ENCODE measurements around the gene PPP6R2. TPM values are rescaled to one million over a fixed set of nuclear protein-coding genes. Genes with fewer than 3 reads are reported as not detected.
"Not testable (repeated sequence)": the region's sequence is repeated elsewhere in the genome, so short reads cannot be mapped to it uniquely, and the experiment has no call there.

Gene PPP6R2
- total and polyA plus RNA-seq, 2 of the 8 experiments (the other 6 are each of a cell fraction or from before 2014, with no cell fraction given) = 25.0 to 32.2 TPM

DNA sequence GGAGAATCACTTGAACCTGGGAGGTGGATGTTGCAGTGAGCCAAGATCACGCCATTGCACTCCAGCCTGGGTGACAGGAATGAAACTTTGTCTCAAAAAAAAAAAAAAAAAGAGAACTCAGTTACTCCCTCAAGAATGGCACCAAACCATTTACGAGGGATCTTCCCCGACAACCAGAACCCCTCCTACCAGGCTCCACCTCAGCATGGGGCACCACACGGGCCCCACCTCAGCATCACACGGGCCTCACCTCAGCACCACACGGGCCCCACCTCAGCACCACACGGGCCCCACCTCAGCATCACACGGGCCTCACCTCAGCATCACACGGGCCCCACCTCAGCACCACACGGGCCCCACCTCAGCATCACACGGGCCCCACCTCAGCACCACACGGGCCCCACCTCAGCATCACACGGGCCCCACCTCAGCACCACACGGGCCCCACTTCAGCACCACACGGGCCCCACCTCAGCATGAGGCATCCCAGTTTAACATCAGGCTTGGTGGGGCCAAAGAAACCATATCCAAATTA lies 38.0 kb downstream of the PPP6R2 start:
- H4K5ac ChIP-seq (ENCODE audit: insufficient read length, low read depth, low read length); H3K9ac ChIP-seq (replicated peaks in 1 of 4; ENCODE audit: extremely low read depth in 1 of 4, low read depth in 3 of 4, low read length in 3 of 4); POLR2A ChIA-PET (ENCODE audit: partially characterized antibody); H2BK15ac ChIP-seq (ENCODE audit: low read length); H3K18ac ChIP-seq (ENCODE audit: extremely low read depth, low read length); H3K79me1 ChIP-seq (ENCODE audit: low read depth, low read length); H3K79me2 ChIP-seq (ENCODE audit: control insufficient read depth in 1 of 2, insufficient read depth in 2 of 2, low read length in 2 of 2); CTCF ChIA-PET (ENCODE audit: partially characterized antibody); H3K23me2 ChIP-seq (ENCODE audit: low read depth, low read length); H2BK20ac ChIP-seq (ENCODE audit: low read length); H3K36me3 ChIP-seq (ENCODE audit: control insufficient read depth in 2 of 4, insufficient read depth in 4 of 4, low read length in 3 of 4); H3K4me3 ChIP-seq (ENCODE audit: extremely low read depth in 1 of 4, insufficient read depth in 2 of 4, low read depth in 3 of 4, low read length in 4 of 4); H2AFZ ChIP-seq (ENCODE audit: low read length); H2AK5ac ChIP-seq (ENCODE audit: low read depth, low read length); H3K14ac ChIP-seq (ENCODE audit: insufficient read length); H2BK5ac ChIP-seq (ENCODE audit: low read depth, low read length); H3K9me3 ChIP-seq (ENCODE audit: insufficient read depth in 2 of 2, low read depth in 1 of 2, low read length in 1 of 2); FAIRE-seq; H4K8ac ChIP-seq (ENCODE audit: extremely low read depth, insufficient read depth, low read length); H3K27me3 ChIP-seq (replicated peaks in 1 of 4; ENCODE audit: control insufficient read depth in 3 of 4, extremely low read depth in 1 of 4, insufficient read depth in 3 of 4, low read length in 3 of 4); DNase-seq (ENCODE audit: low read depth in 1 of 2, low spot score in 2 of 2); H3K56ac ChIP-seq (replicated peaks; ENCODE audit: insufficient read length, low read depth, low read length); H3K23ac ChIP-seq (ENCODE audit: insufficient read length); H3K4ac ChIP-seq (replicated peaks; ENCODE audit: insufficient read length, low read depth, low read length); H4K20me1 ChIP-seq (replicated peaks in 1 of 2; ENCODE audit: control insufficient read depth in 1 of 2, insufficient read depth in 2 of 2, low read length in 2 of 2); H2BK12ac ChIP-seq (ENCODE audit: low read depth, low read length); H3K4me1 ChIP-seq (replicated peaks in 1 of 4; ENCODE audit: control insufficient read depth in 3 of 4, insufficient read depth in 4 of 4, low read length in 3 of 4); H3K4me2 ChIP-seq (ENCODE audit: insufficient read depth in 1 of 2, low read depth in 2 of 2, low read length in 2 of 2); H4K91ac ChIP-seq (replicated peaks; ENCODE audit: insufficient read length, low read length); H3K27ac ChIP-seq (ENCODE audit: low read depth, low read length); H2BK120ac ChIP-seq (replicated peaks; ENCODE audit: low read depth, low read length): not testable (repeated sequence)
- WGBS, 2 experiments (ENCODE audit: extremely low coverage in 1 of 2, insufficient coverage in 1 of 2, insufficient read length in 1 of 2, insufficient replicate concordance in 2 of 2, low coverage in 1 of 2, low lambda C conversion rate in 2 of 2, missing lambda C conversion rate in 1 of 2) = 88% methylated on average over 11 of the region's 15 CpGs; no CpG with 5 or more reads in 1 of the 2 experiments
